Right lobe of liver (tissue), 6 donors: ENCODE results near the gene PRM2. TPM values are rescaled to one million over a fixed set of nuclear protein-coding genes. Genes with fewer than 3 reads are reported as not detected.

ENCODE experiments used
- ATAC-seq, 4 donors: fragments of 200-7000 bp; cut with Tn5 transposase; one replicate each; pipeline ENCODE4 v1.9.1; 2020; ENCODE audit warnings: mild to moderate bottlenecking in 4 of 4, moderate library complexity in 4 of 4
- DNase-seq, 3 donors: peaks; one replicate each; pipeline ENCODE4 v3.0.0-alpha.2; 2020
- H3K27ac ChIP-seq, 3 donors: fragments of 200-600 bp; one replicate each; pipeline ENCODE4 v1.8.0; 2022
- H3K27me3 ChIP-seq, 2 donors: fragments of 200-600 bp; one replicate each; pipeline ENCODE4 v1.8.0; 2022
- H3K36me3 ChIP-seq, 4 donors: fragments of 200-600 bp; sonication (generic) in 1 of 4; one replicate each; pipeline versions ENCODE4 v1.5.1 to v1.8.0; 2017 to 2022; ENCODE audit warnings: control low read depth in 1 of 4
- H3K4me1 ChIP-seq, 4 donors: fragments of 200-600 bp; sonication (generic) in 1 of 4; one replicate each; pipeline versions ENCODE4 v1.5.1 to v1.8.0; 2017 to 2022; ENCODE audit warnings: control low read depth in 1 of 4
- H3K4me3 ChIP-seq, 3 donors: fragments of 200-600 bp; one replicate each; pipeline ENCODE4 v1.8.0; 2022
- H3K9me3 ChIP-seq, 4 donors: fragments of 200-600 bp; sonication (generic) in 1 of 4; one replicate each; pipeline versions ENCODE4 v1.5.1 to v1.8.0; 2017 to 2022; ENCODE audit warnings: control low read depth in 1 of 4
- POLR2A ChIP-seq: fragments of 450-650 bp; IDR thresholded peaks from one replicate; pipeline ENCODE4 v1.6.1; 2017; ENCODE audit warnings: antibody characterized with exemption, mild to moderate bottlenecking
- WGBS: methylation state at CpG from one replicate; pipeline ENCODE4 v1.1.6; 2018; ENCODE audit warnings: low coverage, low lambda C conversion rate; ENCODE audit not compliant: insufficient coverage; ENCODE audit errors: missing lambda C conversion rate; 5-methylcytosine and 5-hydroxymethylcytosine counted together
- intact Hi-C, 2 donors: fragments of 100-400 bp; cut with DNase I; formaldehyde crosslinking; loops; one replicate each; pipeline versions ENCODE4 v1.11.2 to v1.14.1; 2022
- long read RNA-seq: library from polyadenylated mRNA; unstranded; transcript quantifications from one replicate; pipeline ENCODE4 v2.0.0, GENCODE V29; 2019
- total RNA-seq, 6 experiments: library from RNA; depleted of rRNA in 2 of 6; stranded (reverse); fragments of >200 nt in 2 of 6; fragmentation: NEBNext Ultra II Directional in 3 of 6; extraction: Animal tissue kit (Norgen Biotek cat#: 25700) in 3 of 6; gene quantifications; one replicate each; pipeline versions ENCODE4 v1.1.0 to v1.2.4, GENCODE V29; 2016 to 2023
- TF ChIP-seq, protein P1 (sequence below), 4 donors: fragments of 200-600 bp in 3 of 4; fragments of 450-650 bp in 1 of 4; IDR thresholded peaks; one replicate each; pipeline versions ENCODE4 v1.5.1 to v1.8.0; 2016 to 2022; ENCODE audit warnings: antibody characterized with exemption in 4 of 4, mild to moderate bottlenecking in 2 of 4
- donor health status: DM: no; HTN: yes; CAD: no.
- donor health status: DM: no; HTN: no; CAD: no.
- donor health status: DM: no; HTN: no; CAD: no.
- donor health status: DM: no; HTN: yes; CAD: no.
- donor health status: DM: no; HTN: yes; CAD: no.

PRM2 gene
- total RNA-seq = not detected
- long read RNA-seq = 0 reads

GRCh38 chr16:11276143-11276895 lies at the start of gene PRM2:
Gene PRM2, minus strand, starts transcription at chr16:11276480. Its CDS starts 110 bp downstream, at chr16:11276370.
- DNase-seq (no peak), ATAC-seq (no peak)
- H3K36me3 ChIP-seq = no peaks in the 10 kb centered on the region
- no peak within 1 kb of the TSS for H3K4me3 ChIP-seq
- no peaks in the 10 kb centered on the region for H3K9me3 ChIP-seq
- no peak for TF ChIP-seq POLR2A
- TF ChIP-seq, protein P1, sequence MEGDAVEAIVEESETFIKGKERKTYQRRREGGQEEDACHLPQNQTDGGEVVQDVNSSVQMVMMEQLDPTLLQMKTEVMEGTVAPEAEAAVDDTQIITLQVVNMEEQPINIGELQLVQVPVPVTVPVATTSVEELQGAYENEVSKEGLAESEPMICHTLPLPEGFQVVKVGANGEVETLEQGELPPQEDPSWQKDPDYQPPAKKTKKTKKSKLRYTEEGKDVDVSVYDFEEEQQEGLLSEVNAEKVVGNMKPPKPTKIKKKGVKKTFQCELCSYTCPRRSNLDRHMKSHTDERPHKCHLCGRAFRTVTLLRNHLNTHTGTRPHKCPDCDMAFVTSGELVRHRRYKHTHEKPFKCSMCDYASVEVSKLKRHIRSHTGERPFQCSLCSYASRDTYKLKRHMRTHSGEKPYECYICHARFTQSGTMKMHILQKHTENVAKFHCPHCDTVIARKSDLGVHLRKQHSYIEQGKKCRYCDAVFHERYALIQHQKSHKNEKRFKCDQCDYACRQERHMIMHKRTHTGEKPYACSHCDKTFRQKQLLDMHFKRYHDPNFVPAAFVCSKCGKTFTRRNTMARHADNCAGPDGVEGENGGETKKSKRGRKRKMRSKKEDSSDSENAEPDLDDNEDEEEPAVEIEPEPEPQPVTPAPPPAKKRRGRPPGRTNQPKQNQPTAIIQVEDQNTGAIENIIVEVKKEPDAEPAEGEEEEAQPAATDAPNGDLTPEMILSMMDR (IDR thresholded peaks at IDR 0.05) = no peak
- H3K27ac ChIP-seq = no peak within 1 kb of the TSS
- H3K4me1 ChIP-seq = peaks cover 0 to 16% (median 2%) of the 10 kb centered on the region in 4 donors
- 63% methylated on average over 1 of the region's 26 CpGs for WGBS
- H3K27me3 ChIP-seq = no peaks in the 10 kb centered on the region
- intact Hi-C loops = no loop called here

DNA sequence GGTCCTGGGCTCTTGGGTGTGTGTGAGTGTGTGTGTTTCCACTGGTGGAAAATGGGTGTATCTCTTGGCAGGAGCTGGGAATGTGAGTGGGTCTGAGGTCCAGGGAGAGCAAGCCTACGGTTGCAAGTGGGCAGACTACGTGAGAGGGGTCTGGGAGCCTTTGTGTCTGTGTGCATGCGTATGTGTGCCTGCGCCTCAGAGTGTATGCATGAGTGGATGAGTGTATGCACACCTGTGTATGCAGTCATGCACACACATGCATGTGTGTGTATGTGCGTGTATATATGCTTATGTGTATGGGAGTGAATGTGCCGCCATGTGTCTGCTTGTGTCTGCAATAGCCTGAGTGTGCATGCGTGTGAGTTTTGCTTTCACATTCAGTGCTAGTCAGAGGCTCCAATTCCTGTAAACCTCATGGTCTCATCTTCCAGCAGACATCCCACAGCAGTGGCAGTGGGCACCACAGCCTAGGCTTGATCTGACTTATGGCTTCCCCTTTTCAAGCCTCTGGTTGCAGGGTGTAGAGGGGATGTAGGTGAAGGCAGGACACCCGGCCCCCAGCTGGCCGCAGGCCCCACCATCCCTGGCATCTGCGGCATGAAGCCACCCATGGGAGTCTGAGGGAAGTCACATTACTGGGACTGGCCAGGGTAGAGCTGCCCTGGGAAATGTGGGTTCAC lies 49.3 kb upstream of the PRM2 start:
- Histone ChIP-seq H3K4me1 (no peaks in the 10 kb centered on the region), H3K36me3 (no peaks in the 10 kb centered on the region), H3K4me3 (no peak overlapping the region), H3K27ac (no peak overlapping the region), H3K27me3 (no peaks in the 10 kb centered on the region), H3K9me3 (no peaks in the 10 kb centered on the region)
- 18% methylated on average over 3 of the region's 10 CpGs for WGBS
- DNase-seq = no peak
- intact Hi-C loops = no loop called here
- peak in 2 of 4 donors; percentile 10 to 18 for ATAC-seq
- TF ChIP-seq, protein P1 (IDR thresholded peaks at IDR 0.05) = no peak
- no peak for TF ChIP-seq POLR2A

- no peaks in the 10 kb centered on the region for H3K27me3 ChIP-seq
- no peaks in the 10 kb centered on the region for H3K36me3 ChIP-seq
- no peak for DNase-seq
- intact Hi-C loops = no loop called here
- 78% methylated on average over 3 of the region's 11 CpGs for WGBS
- H3K4me1 ChIP-seq = no peaks in the 10 kb centered on the region
- ATAC-seq = no peak
- H3K4me3 ChIP-seq = no peak overlapping the region
- H3K27ac ChIP-seq = no peak overlapping the region
- TF ChIP-seq, protein P1 (IDR thresholded peaks at IDR 0.05) = no peak
- H3K9me3 ChIP-seq = no peaks in the 10 kb centered on the region
Observed at GRCh38 chr16:11323551-11324336, 47.5 kb upstream of the PRM2 start.

DNA sequence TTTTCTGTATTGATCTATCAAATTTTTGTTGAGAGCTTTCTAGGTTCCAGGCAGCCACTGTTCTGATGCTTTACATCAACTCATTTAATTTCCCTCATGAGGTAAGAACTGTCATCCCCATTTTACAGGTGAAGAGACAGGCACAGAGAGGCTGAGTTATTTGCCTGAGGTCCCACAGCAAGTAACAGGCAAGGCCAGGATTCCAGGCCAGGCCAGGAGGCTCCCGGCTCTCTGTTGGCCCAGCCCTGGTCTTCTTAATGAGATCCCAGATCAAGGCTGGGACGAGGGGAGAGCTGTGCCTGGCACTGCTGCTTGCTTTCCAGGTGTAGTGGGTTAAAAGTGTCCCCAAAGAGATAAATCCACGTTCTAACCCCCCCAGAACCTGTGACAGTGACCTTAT lies 46.5 kb upstream of the PRM2 start:
- H3K27me3 ChIP-seq = no peaks in the 10 kb centered on the region
- TF ChIP-seq, protein P1 (IDR thresholded peaks at IDR 0.05) = no peak
- TF ChIP-seq POLR2A = no peak
- ATAC-seq = no peak
- H3K27ac ChIP-seq = no peak overlapping the region
- no peaks in the 10 kb centered on the region for H3K4me1 ChIP-seq
- intact Hi-C loops = no loop called here
- WGBS = 67% methylated on average over 3 of the region's 3 CpGs
- H3K4me3 ChIP-seq = no peak overlapping the region
- DNase-seq = no peak
- H3K36me3 ChIP-seq = no peaks in the 10 kb centered on the region
- H3K9me3 ChIP-seq = no peaks in the 10 kb centered on the region
